IPS-NIHi7 (cell line): Measurements from ENCODE around the gene ARPIN.
A peak's percentile ranks its signal among the peaks of the same experiment; 100 is the strongest.
"Not testable (repeated sequence)": the region's sequence is repeated elsewhere in the genome, so short reads cannot be mapped to it uniquely, and the experiment has no call there.

ENCODE experiments used
- DNase-seq: peaks from one replicate; pipeline ENCODE4 v3.0.0; 2012; ENCODE audit warnings: mixed read lengths; ENCODE audit errors: extremely low spot score

Gene ARPIN

GRCh38 chr15:89912674-89913396 lies at the start of gene ARPIN:
Gene ARPIN (minus strand): TSS chr15:89912952. CDS start chr15:89912835, 117 bp downstream.
- DNase-seq, result peak; percentile 75

GRCh38 chr15:89958107-89958805 lies 45.5 kb upstream of the ARPIN start:
- no peak for DNase-seq

DNA sequence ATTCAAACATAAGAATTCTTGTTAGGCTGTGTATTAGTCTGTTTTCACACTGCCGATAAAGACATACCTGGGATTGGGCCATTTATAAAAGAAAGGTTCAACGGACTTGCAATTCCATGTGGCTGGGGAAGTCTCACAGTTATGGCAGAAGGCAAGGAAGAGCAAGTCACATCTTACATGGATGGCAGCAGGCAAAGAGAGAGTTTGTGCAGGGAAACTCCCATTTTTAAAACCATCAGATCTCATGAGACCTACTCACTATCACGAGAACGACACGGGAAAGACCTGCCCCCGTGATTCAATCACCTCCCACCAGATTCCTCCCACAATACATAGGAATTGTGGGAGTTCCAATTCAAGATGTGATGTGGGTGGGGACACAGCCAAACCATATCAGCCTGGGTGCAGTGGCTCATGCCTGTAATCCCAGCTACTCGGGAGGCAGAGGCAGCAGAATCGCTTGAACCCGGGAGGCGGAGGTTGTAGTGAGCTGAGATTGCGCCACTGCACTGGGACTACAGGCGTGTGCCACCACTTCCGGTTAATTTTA lies 42.8 kb upstream of the ARPIN start:
- not testable (repeated sequence) for DNase-seq

- DNase-seq, result no peak
Measured at GRCh38 chr15:89954541-89954940, 41.8 kb upstream of the ARPIN start.

DNA sequence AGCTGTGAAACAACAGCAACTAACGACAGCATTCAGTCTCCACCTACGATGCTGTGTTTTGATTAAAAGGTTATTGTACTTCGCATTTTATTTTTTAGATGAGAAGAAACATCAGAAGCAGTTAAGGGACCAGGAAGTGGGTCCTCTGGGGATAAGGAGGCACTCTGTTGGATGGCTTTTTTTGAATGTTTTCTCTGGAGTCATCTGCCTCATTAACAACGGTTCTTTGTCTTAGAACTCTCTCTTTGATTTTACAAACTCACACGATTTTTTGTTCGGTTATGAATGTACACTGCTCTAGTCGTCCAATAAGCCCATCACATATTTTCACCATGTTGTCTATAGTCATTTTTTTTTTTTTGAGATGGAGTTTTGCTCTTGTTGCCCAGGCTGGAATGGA lies 36.0 kb upstream of the ARPIN start:
- no peak for DNase-seq

DNA sequence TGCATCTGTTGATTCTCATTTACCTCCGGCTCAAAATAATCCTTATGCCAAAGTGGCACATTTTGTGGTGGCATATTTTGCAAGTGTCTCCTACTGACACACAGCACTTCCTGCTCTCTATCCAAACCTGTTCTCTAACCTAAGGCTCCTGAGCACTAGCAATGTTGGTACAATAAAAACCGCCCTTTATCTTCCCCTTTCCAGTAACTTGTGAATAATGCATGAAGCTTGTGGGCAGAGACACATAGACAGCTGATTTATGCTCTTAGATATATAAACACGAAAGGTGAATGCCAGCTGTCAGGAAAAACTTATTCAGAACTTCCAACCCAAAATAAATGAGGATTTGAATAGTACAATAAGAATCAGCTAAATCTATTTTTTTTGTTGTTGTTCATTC lies 34.6 kb upstream of the ARPIN start:
- DNase-seq, result no peak

DNA sequence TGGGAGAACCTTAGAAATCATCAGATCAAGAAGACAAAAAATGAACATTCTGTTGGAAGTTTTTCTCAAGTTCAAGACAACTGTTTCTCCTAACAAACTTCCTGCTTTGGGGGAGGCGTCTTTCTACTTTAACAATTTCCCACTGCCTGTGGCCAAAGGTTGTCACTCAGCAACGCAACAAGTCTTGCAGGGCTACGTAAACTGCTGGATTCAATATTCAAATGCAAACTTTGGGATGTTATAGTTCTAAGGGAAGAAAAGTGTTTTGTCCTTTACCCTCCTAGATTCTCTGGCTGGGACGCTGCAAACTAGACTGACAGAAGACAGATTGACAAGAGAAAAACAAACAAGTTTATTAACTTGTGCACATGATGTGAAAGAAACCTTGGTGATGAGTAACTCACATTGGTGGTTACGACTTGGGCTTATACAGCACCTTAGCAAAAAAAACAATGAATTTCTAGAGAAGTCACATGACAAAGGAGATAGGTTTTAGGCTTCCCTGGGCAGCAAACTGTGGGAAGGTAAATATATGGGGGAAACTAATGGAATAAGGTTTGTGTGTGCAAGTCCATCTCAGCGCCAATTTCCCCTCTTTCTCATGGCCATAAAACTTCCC lies 34.0 kb upstream of the ARPIN start:
- DNase-seq, result no peak

- not testable (repeated sequence) for DNase-seq
Measured at GRCh38 chr15:89943721-89944120, 31.0 kb upstream of the ARPIN start.

DNA sequence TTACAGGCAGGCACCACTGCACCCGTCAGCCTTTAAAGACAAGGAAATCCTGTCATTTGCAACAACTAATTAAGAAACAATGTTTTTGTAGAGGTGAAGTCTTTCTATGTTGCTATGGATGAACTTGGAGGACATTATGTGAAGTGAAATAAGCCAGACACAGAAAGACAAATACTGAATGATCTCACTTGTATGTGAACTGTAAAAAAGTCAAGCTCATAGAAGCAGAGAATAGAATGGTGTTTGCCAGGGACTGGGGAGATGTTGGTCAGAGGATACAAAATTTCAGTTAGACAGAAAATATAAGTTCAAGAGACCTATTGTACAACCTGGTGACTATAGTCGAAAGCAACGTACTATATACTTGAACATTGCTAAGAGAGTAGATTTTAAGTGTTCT lies 27.2 kb upstream of the ARPIN start:
- DNase-seq, result no peak

DNA sequence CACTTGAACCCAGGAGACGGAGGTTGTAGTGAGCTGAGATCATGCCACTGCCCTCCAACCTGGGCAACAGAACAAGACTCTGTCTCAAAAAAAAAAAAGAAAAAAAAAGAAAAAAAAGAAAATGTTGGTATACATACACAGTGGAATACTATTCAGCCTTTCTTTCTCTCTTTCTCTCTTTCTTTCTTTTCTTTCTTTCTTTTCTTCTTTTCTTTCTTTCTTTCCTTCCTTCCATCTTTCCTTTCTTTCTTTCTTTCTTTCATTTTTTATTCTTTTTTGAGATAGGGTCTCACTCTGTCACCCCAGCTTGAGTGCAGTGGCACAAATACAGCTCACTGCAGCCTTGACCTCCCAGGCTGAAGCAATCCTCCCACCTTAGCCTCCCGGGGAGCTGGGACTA lies 26.6 kb upstream of the ARPIN start:
- not testable (repeated sequence) for DNase-seq

DNA sequence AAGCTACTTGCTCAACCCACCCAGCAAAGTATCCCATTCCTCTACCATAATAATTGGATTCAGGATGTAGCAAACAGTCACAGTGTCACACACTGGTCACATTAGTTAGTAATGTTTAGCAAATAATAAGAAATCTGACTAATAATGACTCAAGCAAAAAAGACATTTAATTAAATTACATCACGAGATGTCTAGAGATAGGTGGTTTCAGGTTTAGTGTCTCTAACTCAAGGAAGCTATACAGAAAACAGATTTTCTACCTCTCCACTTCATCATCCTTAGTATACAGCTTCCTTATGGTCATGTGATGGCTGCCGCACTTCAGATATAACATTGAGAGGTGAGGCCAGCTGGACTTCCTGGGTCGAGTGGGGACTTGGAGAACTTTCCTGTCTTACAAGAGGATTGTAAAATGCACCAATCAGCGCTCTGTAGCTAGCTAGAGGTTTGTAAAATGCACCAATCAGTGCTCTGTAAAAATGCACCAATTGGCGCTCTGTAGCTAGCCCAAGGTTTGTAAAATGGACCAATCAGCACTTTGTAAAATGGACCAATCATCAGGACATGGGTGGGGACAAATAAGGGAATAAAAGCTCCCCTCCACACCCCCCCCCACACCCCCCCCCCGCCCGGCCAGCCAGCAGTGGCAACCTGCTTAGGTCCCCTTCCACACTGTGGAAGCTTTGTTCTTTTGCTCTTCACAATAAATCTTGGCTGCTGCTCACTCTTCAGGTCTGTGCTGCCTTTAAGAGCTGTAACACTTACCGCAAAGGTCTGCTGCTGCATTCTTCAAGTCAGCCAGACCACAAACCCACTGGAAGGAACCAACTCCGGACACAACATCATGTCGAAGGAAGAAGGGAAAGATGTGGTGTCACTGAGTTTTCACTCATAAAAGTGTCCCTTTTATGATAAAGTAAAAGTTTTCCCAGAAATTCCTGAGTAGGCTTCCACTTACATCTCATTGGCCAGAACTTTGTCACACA lies 24.9 kb upstream of the ARPIN start:
- DNase-seq, result no peak

GRCh38 chr15:89936786-89937265 lies 24.1 kb upstream of the ARPIN start:
- no peak for DNase-seq

GRCh38 chr15:89936051-89936785 lies 23.5 kb upstream of the ARPIN start:
- no peak for DNase-seq

GRCh38 chr15:89932880-89933279 lies 20.1 kb upstream of the ARPIN start:
- no peak for DNase-seq

- no peak for DNase-seq
Measured at GRCh38 chr15:89928421-89928820, 15.7 kb upstream of the ARPIN start.

- DNase-seq, result no peak
Measured at GRCh38 chr15:89926158-89926557, 13.4 kb upstream of the ARPIN start.

DNA sequence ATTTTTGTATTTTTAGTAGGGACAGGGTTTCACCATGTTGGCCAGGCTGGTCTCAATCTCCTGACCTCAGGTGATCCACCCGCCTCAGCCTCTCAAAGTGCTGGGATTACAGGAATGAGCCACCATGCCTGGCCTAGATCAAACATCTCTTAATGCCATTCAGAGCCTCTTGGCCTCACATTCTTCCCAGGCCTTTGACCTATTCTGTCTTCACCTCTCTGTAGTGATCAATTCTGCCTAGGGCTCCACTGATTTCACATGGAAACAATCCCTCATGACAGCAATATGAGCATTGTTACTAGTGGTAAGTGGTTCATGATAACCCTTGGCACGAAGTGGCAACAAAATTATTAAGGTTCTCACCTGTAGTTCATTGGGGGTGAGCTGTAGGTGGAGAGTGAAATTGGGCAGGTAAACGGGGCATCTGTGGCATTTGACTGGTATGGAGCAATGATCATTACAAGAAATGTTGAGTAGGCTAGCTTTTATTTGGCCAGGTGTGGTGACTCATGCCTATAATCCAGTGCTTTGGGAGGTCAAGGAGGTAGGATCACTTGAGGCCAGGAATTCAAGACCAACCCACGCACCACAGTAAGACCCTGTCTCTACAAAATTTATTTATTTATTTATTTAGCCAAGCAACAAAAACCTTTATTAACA lies 4.8 kb upstream of the ARPIN start:
- no peak for DNase-seq

GRCh38 chr15:89916660-89917059 lies 3.9 kb upstream of the ARPIN start:
- DNase-seq, result no peak

- DNase-seq, result peak; percentile 51
Measured at GRCh38 chr15:89912145-89912673, 543 bp downstream of the ARPIN start.
